HL-60/S4 treated with phorbol 12-myristate 13-acetate at 8.2 ng/mL for 4 days and 3 days (cell line): ENCODE results near the gene TNS2.
"Not testable (repeated sequence)": the region's sequence is repeated elsewhere in the genome, so short reads cannot be mapped to it uniquely, and the experiment has no call there.

ENCODE experiments used
- in situ Hi-C: fragments of 300-500 bp; cut with MboI; formaldehyde crosslinking; loops from 2 replicates; pipeline ENCODE4 v1.15.0; 2022; ENCODE audit warnings: low sequenced_read_pairs

TNS2 gene

DNA sequence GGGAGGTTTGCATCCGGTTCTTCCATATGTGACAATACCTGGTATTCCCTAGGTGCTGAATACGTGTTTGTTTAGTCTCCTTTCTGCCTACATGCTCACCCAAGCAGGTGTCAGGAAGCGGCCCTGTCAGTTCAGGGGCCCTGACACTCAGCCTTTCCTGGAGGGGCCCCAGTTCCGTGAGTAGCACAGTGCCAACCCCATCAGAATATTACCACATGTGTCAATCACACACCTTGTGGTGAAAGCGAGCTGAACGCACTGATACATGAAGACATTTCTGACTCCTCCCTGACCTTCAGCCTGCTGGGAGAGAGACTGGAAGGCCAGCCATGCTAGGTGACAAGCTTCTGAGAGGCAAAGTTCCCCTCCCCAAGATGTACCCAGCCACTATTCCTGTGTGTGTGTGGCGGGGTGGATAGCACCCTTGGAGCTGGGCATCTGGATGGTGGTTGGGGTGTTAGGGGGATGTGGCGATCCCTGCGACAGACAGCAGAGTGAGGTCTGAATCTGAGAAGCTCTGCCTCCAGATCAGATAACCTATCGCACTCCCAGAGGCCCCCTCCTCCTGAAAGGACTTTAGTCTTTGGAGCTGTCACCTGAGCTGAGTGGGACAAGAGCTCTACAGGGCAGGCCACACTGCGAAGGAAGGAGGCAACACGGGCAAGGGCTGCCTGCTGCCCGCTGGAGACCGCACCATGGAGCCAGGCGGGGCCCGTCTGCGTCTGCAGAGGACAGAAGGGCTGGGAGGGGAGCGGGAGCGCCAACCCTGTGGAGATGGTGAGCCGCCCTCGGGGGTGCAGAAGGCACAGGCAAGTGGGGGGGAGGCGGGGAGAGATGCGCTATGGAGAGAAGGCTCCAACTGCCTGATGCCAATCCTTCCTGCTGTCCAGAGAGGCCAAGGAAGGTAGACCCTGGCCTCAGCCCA lies 53.3 kb downstream of the TNS2 start, which contains the start of gene SOAT2:
Gene SOAT2 (plus strand): TSS at position 604 of the 925 bp plus-strand sequence. CDS start 92 bp downstream, at position 696.
- in situ Hi-C loops: no loop called here

DNA sequence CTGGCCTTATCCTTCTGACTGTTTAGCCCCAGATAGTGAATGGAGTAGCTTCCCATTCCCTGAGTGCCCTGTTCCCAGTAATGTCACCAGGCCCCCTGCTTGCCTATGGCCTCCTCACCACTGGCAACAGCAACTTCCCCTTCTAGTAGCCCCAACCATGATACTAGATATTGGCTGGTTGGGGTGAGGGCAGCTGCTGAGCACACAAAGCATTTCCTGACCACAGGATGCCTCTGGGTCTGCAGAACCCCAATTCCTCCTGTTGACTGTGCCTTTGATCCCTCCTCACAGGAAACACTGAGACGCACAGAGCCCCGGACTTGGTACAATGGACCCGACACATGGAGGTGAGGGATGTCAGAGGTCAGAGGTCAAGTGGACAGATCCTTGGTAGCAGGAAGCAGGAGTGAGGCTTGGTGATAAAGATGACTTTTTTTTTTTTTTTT lies 54.0 kb downstream of the TNS2 start:
- in situ Hi-C loops: no loop called here

DNA sequence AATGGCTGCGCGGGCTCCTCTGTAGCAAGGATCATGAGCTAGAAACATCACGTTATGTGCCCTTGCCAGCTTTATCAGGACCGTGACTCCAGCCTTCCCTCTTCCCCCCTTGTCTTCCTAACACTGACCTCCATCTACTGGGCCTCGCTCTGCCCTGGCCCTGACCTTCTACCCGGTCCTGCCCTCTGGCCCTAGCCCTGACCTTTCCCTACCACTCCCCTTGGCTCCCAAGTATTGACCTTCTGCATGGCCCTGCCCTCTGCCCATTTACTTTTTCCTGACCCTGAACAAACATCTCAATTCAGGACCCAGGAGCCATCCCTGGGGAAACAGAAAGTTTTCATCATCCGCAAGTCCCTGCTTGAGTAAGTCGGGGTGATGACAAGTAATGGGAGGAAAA lies 55.4 kb downstream of the TNS2 start:
- in situ Hi-C loops: no loop called here

DNA sequence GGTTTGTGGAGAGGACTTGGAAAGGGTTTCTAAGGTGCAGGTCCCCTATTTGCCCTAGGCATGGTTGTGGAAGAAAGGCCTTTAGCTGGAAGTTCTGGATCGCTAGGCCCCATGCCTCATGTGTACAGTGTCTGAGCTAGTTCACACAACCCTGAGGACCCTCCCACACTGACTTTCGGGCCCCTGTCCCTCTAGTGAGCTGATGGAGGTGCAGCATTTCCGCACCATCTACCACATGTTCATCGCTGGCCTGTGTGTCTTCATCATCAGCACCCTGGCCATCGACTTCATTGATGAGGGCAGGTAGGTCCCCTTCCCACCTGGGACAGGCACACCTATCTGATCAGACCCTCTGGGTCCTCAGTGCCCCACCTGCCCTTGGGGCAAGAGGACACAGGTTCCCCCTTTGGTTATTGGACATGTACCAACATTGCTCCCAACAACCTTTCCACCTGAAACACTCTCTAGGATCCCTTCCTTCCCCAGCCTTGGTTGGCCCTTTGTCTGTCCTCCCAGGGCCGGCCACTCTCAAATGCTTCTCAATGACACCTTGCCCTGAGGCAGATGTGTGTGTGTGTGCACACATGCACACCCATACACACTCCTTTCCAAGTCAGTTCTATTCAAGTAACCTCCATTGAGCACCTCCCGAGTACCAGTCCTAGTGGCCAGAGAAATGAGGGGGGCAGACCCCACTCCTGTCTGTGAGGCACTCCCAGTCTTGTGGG lies 56.0 kb downstream of the TNS2 start:
- in situ Hi-C loops: no loop called here

DNA sequence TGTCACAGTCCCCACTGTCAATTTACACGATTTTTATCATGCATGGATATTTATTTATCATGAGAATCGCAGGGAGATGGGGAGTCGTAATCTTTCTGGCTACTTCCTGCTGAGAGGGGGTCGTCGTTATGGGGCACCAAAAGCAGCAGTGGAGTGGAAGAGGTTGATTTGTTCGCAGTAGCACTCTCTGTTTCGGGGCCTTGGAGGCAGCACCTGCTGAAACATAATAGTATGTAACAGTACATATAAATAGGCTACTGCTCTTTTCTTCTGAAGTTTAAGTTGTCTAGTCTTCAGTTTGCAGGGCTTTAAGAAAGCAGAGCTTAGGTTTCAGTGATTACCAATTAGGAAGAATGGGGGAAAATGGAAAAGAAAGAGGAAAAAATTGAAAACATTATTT lies 57.3 kb downstream of the TNS2 start:
- in situ Hi-C loops: no loop called here

DNA sequence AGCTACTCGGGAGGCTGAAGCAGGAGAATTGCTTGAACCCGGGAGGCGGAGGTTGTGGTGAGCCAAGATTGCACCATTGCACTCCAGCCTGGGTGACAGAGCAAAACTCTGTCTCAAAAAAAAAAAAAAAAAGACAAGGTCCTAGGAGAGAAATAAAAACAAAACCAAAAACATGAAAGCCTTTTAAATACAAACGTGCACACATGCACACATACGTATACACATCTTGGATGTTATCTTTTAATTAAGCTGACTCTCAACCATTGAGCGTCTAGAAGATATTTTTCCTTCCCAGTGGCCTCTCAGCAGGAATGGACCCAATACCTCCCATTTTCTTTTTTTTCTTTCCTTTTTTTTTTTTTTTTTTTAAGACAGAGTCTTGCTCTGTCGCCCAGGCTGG lies 62.6 kb downstream of the TNS2 start:
- in situ Hi-C loops: not testable (repeated sequence)

DNA sequence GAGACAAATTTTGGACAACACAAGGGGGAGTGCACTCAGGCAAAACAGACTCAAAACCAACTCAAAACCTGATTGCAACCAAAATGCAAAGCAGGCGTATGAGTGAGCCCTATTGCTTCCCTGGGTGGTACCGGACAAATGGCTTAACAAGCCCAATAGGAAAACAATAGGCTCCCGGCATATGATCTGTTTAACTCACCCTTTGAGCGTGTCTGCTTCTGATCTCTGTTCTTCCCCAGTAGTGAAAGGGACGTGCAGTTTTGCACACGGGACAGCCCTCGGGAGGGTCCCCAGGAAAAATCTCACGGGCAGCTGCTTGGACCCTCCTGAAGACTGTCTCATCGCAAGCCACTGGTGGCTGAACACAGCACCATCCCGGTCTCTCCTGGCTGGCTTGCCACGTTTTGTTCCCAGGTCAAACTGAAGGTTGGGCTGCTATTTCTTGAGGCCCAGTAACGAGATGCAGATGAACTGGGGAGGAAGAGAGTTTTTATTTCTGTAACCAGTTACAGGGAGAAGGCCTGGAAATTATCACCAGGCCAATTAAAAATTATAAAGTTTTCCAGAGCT lies 63.4 kb downstream of the TNS2 start:
- in situ Hi-C loops: no loop called here

DNA sequence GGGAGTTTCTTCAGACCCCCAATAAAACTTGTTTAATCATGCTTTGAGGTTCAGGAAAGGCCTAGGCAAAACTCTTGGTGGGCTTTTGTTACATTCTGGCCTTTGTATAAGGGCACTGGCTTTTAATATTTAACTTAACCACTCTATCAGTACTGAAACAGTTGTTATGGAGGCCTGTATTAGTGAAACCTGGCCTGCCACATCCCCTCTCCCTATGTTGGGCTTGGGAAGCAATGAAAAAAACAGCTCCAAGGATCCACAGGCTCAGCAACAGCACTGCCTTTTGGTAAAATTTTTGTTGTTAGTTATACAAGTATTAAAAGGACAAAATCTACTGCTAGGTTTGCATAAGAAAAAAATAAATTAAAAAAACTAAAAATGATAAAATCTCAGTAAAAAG lies 64.1 kb downstream of the TNS2 start:
- in situ Hi-C loops: no loop called here
